CD4-positive, alpha-beta T cell treated with Interleukin-1 beta for 1 hour (primary cell): Measurements from ENCODE around the gene OPCML.

Experiments used
- DNase-seq, 2 donors: peaks; one replicate each; pipeline ENCODE4 v3.0.0-alpha.2; 2020 to 2022

The OPCML gene

DNA sequence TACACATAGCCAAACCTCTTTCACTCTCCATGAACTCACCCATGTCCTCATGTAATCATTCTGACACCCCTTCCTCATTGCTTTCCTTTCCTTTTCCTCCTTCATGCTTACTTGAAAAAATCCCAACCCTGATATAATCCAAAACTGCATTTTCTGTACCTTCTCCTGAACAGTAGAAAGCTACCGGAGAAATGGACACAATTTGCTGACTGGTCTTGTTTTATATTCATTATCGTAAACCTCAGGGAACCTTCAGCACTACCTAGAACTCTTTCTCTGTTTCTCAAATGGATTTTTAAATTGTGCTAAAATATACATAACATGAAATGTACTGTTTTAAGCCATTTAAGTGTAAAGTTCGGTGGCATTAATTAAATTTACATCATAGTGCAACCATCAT, 1165.0 kb downstream of the OPCML start:
- DNase-seq = no peak

DNA sequence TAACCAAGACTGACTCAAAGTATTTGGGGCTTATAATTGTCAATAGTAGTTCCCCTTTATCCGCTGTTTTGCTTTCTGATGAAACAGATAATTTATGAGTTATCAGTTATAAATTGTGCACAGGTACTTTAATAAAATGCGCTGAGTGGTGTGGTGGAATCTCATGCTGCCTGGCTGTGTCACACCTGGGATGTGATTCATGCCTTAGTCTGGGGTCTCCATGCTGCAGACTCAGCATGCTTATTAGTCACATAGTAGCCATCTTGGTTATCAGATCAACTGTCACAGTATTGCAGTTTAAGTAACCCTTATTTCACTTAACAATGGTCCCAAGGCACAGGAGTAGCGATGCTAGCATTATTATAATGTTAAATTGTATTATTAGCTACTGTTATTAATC, 1166.7 kb downstream of the OPCML start:
- no peak for DNase-seq
